ENCODE results near the gene PCDHB4.
"Not testable (repeated sequence)": the region's sequence is repeated elsewhere in the genome, so short reads cannot be mapped to it uniquely, and the experiment has no call there.

Gene PCDHB4

GRCh38 chr5:141121563-141121962 lies at the start of gene PCDHB4:
Gene PCDHB4, plus strand, starts transcription at chr5:141121818. Its CDS starts 181 bp downstream, at chr5:141121999.
- DNase-seq: no peak

GRCh38 chr5:141077826-141078225 lies 43.8 kb upstream of the PCDHB4 start:
- no peak for DNase-seq

GRCh38 chr5:141082228-141082627 lies 39.4 kb upstream of the PCDHB4 start:
- DNase-seq: no peak

GRCh38 chr5:141084487-141084989 lies 37.1 kb upstream of the PCDHB4 start:
- DNase-seq: no peak

- peak; percentile 82 for DNase-seq
These were observed 26.9 kb upstream of the PCDHB4 start, which contains the start of gene PCDHB2 for GRCh38 chr5:141094481-141095262. Gene PCDHB2, plus strand, starts transcription at chr5:141094615. Its CDS starts 176 bp downstream, at chr5:141094791.

- no peak for DNase-seq
These were observed 26.4 kb upstream of the PCDHB4 start for GRCh38 chr5:141095263-141095641.

GRCh38 chr5:141096181-141096580 lies 25.4 kb upstream of the PCDHB4 start:
- not testable (repeated sequence) for DNase-seq

- DNase-seq: not testable (repeated sequence)
These were observed 25.0 kb upstream of the PCDHB4 start for GRCh38 chr5:141096586-141096985.

- DNase-seq: no peak
These were observed 21.3 kb upstream of the PCDHB4 start, which contains the start of gene PCDHB3 for GRCh38 chr5:141100243-141100805. Gene PCDHB3, plus strand, starts transcription at chr5:141100473. Its CDS starts 177 bp downstream, at chr5:141100650.

- DNase-seq: no peak
These were observed 20.6 kb upstream of the PCDHB4 start for GRCh38 chr5:141101059-141101458.

GRCh38 chr5:141102070-141102469 lies 19.5 kb upstream of the PCDHB4 start:
- not testable (repeated sequence) for DNase-seq

- DNase-seq: not testable (repeated sequence)
These were observed 19.1 kb upstream of the PCDHB4 start for GRCh38 chr5:141102471-141102870.

- no peak for DNase-seq
These were observed 16.3 kb upstream of the PCDHB4 start for GRCh38 chr5:141105350-141105749.

GRCh38 chr5:141119250-141119649 lies 2.4 kb upstream of the PCDHB4 start:
- no peak for DNase-seq

- DNase-seq: no peak
These were observed 367 bp downstream of the PCDHB4 start for GRCh38 chr5:141121985-141122384.

GRCh38 chr5:141123396-141124135 lies 1.9 kb downstream of the PCDHB4 start:
- DNase-seq: not testable (repeated sequence)

GRCh38 chr5:141127305-141127704 lies 5.7 kb downstream of the PCDHB4 start:
- DNase-seq: no peak

- no peak for DNase-seq
These were observed 13.6 kb downstream of the PCDHB4 start, which contains the start of gene PCDHB5 for GRCh38 chr5:141135030-141135717. Gene PCDHB5, plus strand, starts transcription at chr5:141135206. Its CDS starts 229 bp downstream, at chr5:141135435.

- DNase-seq: no peak
These were observed 14.2 kb downstream of the PCDHB4 start for GRCh38 chr5:141135718-141136266.

- DNase-seq: not testable (repeated sequence)
These were observed 15.7 kb downstream of the PCDHB4 start for GRCh38 chr5:141137346-141137745.

- DNase-seq: no peak
These were observed 28.2 kb downstream of the PCDHB4 start, which contains the start of gene PCDHB6 for GRCh38 chr5:141149812-141150211. Gene PCDHB6, plus strand, starts transcription at chr5:141150057. Its CDS starts 201 bp downstream, at chr5:141150258.

All from NCI-H2171 treated with DMSO at 0.1 percent for 48 hours (cell line).